ENCODE results near the gene GPRIN1.

GPRIN1 gene

GRCh38 chr5:176577312-176578176 lies 32.4 kb downstream of the GPRIN1 start:
- Histone ChIP-seq H3K36me3 (ENCODE audit: control insufficient read depth in 5 of 5, insufficient read depth in 5 of 5, low read length in 5 of 5) (no peaks in the 10 kb centered on the region), H3K4me3 (ENCODE audit: low read depth in 1 of 5, low read length in 5 of 5) (no peak overlapping the region), H3K9me3 (ENCODE audit: control insufficient read depth in 5 of 5, low read length in 5 of 5) (no peaks in the 10 kb centered on the region), H3K9ac (ENCODE audit: low read length in 5 of 5) (no peak overlapping the region), H3K27ac (ENCODE audit: low read depth, low read length) (no peak overlapping the region), H3K4me1 (ENCODE audit: control insufficient read depth in 5 of 5, insufficient read depth in 5 of 5, low read length in 5 of 5) (peaks cover 0 to 3% (median 0%) of the 10 kb centered on the region in 5 donors), H3K27me3 (ENCODE audit: control insufficient read depth in 5 of 5, insufficient read depth in 4 of 5, low read length in 5 of 5) (peaks cover 6 to 39% (median 13%) of the 10 kb centered on the region in 5 donors)

DNA sequence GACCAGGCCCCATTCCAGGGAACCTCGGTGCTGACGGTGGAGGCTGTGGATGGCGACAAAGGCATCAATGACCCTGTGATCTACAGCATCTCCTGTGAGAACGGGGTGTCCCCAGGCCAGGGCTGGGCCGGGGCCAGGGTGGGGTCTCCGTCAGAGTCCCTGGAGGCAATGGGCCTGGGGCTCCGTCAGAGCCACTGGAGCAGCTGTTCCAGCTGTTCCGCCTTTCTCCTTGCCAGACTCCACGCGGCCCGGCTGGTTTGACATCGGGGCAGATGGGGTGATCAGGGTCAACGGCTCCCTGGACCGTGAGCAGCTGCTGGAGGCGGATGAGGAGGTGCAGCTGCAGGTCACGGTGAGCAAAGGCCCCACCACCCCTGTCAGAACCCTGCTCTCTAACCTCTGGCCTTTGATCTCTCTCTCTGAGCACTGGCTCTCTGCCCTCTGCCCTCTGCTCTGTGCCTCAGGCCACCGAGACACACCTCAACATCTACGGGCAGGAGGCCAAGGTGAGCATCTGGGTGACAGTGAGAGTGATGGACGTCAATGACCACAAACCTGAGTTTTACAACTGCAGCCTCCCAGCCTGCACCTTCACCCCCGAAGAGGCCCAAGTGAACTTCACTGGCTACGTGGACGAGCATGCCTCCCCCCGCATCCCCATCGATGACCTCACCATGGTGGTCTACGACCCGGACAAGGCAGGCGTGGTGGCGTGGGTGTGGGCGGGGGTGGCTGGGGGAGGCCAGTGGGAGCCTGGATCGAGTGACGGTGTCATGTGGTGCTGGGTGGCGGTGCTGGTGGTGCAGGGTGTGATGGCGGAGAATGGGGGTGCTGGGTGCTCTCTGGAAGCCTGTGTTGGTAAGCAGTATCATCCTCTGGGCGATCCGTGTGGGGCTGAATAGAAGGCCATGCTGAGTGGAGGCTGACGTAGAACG lies 34.2 kb downstream of the GPRIN1 start:
- H3K27me3 ChIP-seq (ENCODE audit: control insufficient read depth in 5 of 5, insufficient read depth in 4 of 5, low read length in 5 of 5) = peaks cover 9 to 39% (median 15%) of the 10 kb centered on the region in 5 donors

DNA sequence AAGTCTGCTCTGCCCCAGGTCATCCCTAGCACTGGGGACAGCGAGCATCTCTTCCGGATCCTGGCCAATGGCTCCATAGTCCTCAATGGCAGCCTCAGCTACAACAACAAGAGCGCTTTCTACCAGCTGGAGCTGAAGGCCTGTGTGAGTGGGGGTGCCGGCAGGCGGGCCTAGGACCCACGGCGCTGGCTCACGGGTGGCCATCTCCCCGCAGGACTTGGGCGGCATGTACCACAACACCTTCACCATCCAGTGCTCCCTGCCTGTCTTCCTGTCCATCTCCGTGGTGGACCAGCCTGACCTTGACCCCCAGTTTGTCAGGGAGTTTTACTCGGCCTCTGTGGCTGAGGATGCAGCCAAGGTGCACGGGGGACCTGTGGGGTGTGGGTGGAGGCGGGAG lies 34.9 kb downstream of the GPRIN1 start:
- no peak overlapping the region for H3K9ac ChIP-seq (ENCODE audit: low read length in 5 of 5)
- peaks cover 9 to 39% (median 15%) of the 10 kb centered on the region in 5 donors for H3K27me3 ChIP-seq (ENCODE audit: control insufficient read depth in 5 of 5, insufficient read depth in 4 of 5, low read length in 5 of 5)
- H3K36me3 ChIP-seq (ENCODE audit: control insufficient read depth in 5 of 5, insufficient read depth in 5 of 5, low read length in 5 of 5) = no peaks in the 10 kb centered on the region
- no peak overlapping the region for H3K27ac ChIP-seq (ENCODE audit: low read depth, low read length)
- H3K4me1 ChIP-seq (ENCODE audit: control insufficient read depth in 5 of 5, insufficient read depth in 5 of 5, low read length in 5 of 5) = peaks cover 0 to 3% (median 0%) of the 10 kb centered on the region in 5 donors
- H3K9me3 ChIP-seq (ENCODE audit: control insufficient read depth in 5 of 5, low read length in 5 of 5) = no peaks in the 10 kb centered on the region
- H3K4me3 ChIP-seq (ENCODE audit: low read depth in 1 of 5, low read length in 5 of 5) = no peak overlapping the region

More for the DNA sequence above, 34.2 kb downstream of the GPRIN1 start:
- no peaks in the 10 kb centered on the region for H3K36me3 ChIP-seq (ENCODE audit: control insufficient read depth in 5 of 5, insufficient read depth in 5 of 5, low read length in 5 of 5)
- H3K4me3 ChIP-seq (ENCODE audit: low read depth in 1 of 5, low read length in 5 of 5) = no peak overlapping the region
- peaks cover 0 to 3% (median 0%) of the 10 kb centered on the region in 5 donors for H3K4me1 ChIP-seq (ENCODE audit: control insufficient read depth in 5 of 5, insufficient read depth in 5 of 5, low read length in 5 of 5)
- H3K9me3 ChIP-seq (ENCODE audit: control insufficient read depth in 5 of 5, low read length in 5 of 5) = no peaks in the 10 kb centered on the region
- H3K9ac ChIP-seq (ENCODE audit: low read length in 5 of 5) = no peak overlapping the region
- H3K27ac ChIP-seq (ENCODE audit: low read depth, low read length) = no peak overlapping the region

GRCh38 chr5:176574297-176574591 lies 35.7 kb downstream of the GPRIN1 start:
- Histone ChIP-seq H3K4me1 (ENCODE audit: control insufficient read depth in 5 of 5, insufficient read depth in 5 of 5, low read length in 5 of 5) (peaks cover 0 to 3% (median 0%) of the 10 kb centered on the region in 5 donors), H3K36me3 (ENCODE audit: control insufficient read depth in 5 of 5, insufficient read depth in 5 of 5, low read length in 5 of 5) (no peaks in the 10 kb centered on the region), H3K9me3 (ENCODE audit: control insufficient read depth in 5 of 5, low read length in 5 of 5) (no peaks in the 10 kb centered on the region), H3K27ac (ENCODE audit: low read depth, low read length) (no peak overlapping the region), H3K4me3 (ENCODE audit: low read depth in 1 of 5, low read length in 5 of 5) (no peak overlapping the region), H3K9ac (ENCODE audit: low read length in 5 of 5) (no peak overlapping the region), H3K27me3 (ENCODE audit: control insufficient read depth in 5 of 5, insufficient read depth in 4 of 5, low read length in 5 of 5) (peaks cover 9 to 39% (median 15%) of the 10 kb centered on the region in 5 donors)

- Histone ChIP-seq H3K4me1 (ENCODE audit: control insufficient read depth in 5 of 5, insufficient read depth in 5 of 5, low read length in 5 of 5) (peaks cover 0 to 3% (median 0%) of the 10 kb centered on the region in 5 donors), H3K9me3 (ENCODE audit: control insufficient read depth in 5 of 5, low read length in 5 of 5) (no peaks in the 10 kb centered on the region), H3K36me3 (ENCODE audit: control insufficient read depth in 5 of 5, insufficient read depth in 5 of 5, low read length in 5 of 5) (no peaks in the 10 kb centered on the region), H3K27ac (ENCODE audit: low read depth, low read length) (no peak overlapping the region), H3K27me3 (ENCODE audit: control insufficient read depth in 5 of 5, insufficient read depth in 4 of 5, low read length in 5 of 5) (peaks cover 9 to 39% (median 15%) of the 10 kb centered on the region in 5 donors), H3K9ac (ENCODE audit: low read length in 5 of 5) (no peak overlapping the region), H3K4me3 (ENCODE audit: low read depth in 1 of 5, low read length in 5 of 5) (no peak overlapping the region)
These were observed 36.2 kb downstream of the GPRIN1 start for GRCh38 chr5:176573564-176574296.

- peaks cover 0 to 4% (median 0%) of the 10 kb centered on the region in 5 donors for H3K9me3 ChIP-seq (ENCODE audit: control insufficient read depth in 5 of 5, low read length in 5 of 5)
- H3K27me3 ChIP-seq (ENCODE audit: control insufficient read depth in 5 of 5, insufficient read depth in 4 of 5, low read length in 5 of 5) = peaks cover 16 to 34% (median 25%) of the 10 kb centered on the region in 5 donors
- no peak overlapping the region for H3K9ac ChIP-seq (ENCODE audit: low read length in 5 of 5)
- H3K4me1 ChIP-seq (ENCODE audit: control insufficient read depth in 5 of 5, insufficient read depth in 5 of 5, low read length in 5 of 5) = peaks cover 0 to 3% (median 0%) of the 10 kb centered on the region in 5 donors
- no peaks in the 10 kb centered on the region for H3K36me3 ChIP-seq (ENCODE audit: control insufficient read depth in 5 of 5, insufficient read depth in 5 of 5, low read length in 5 of 5)
- H3K4me3 ChIP-seq (ENCODE audit: low read depth in 1 of 5, low read length in 5 of 5) = no peak overlapping the region
- no peak overlapping the region for H3K27ac ChIP-seq (ENCODE audit: low read depth, low read length)
These were observed 39.9 kb downstream of the GPRIN1 start for GRCh38 chr5:176570044-176570443.

GRCh38 chr5:176568657-176569056 lies 41.3 kb downstream of the GPRIN1 start:
- Histone ChIP-seq H3K9ac (ENCODE audit: low read length in 5 of 5) (no peak overlapping the region), H3K4me3 (ENCODE audit: low read depth in 1 of 5, low read length in 5 of 5) (no peak overlapping the region), H3K4me1 (ENCODE audit: control insufficient read depth in 5 of 5, insufficient read depth in 5 of 5, low read length in 5 of 5) (no peaks in the 10 kb centered on the region), H3K36me3 (ENCODE audit: control insufficient read depth in 5 of 5, insufficient read depth in 5 of 5, low read length in 5 of 5) (no peaks in the 10 kb centered on the region), H3K9me3 (ENCODE audit: control insufficient read depth in 5 of 5, low read length in 5 of 5) (peaks cover 0 to 4% (median 0%) of the 10 kb centered on the region in 5 donors), H3K27me3 (ENCODE audit: control insufficient read depth in 5 of 5, insufficient read depth in 4 of 5, low read length in 5 of 5) (peaks cover 13 to 29% (median 17%) of the 10 kb centered on the region in 5 donors), H3K27ac (ENCODE audit: low read depth, low read length) (no peak overlapping the region)

DNA sequence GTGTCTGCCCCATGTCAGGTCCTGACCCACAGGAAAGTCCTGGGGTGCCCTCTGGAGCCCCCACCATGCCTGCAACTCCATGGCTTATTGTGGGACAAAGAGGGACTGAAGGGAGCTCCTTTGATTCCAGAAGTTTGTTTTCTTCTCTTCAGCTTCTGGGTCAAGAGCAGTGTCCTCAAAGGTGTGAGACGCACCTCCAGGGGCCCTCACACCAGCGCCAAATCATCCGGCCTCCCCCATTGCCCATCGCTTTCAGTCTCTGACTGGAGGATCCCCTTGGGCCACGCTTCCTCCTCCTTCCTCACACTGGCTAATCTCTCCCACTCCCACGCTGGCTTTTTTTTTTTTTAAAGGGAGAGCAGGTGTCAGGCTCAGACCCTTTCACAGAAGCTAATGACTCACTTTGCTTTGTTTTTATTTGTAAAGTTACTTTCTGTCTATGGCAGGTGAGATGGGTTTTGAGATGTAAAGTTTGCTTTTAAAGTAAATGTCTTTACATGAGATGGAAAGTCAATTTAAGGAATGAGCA lies 44.1 kb downstream of the GPRIN1 start:
- Histone ChIP-seq H3K36me3 (ENCODE audit: control insufficient read depth in 5 of 5, insufficient read depth in 5 of 5, low read length in 5 of 5) (no peaks in the 10 kb centered on the region), H3K27me3 (ENCODE audit: control insufficient read depth in 5 of 5, insufficient read depth in 4 of 5, low read length in 5 of 5) (peaks cover 14 to 32% (median 17%) of the 10 kb centered on the region in 5 donors), H3K9me3 (ENCODE audit: control insufficient read depth in 5 of 5, low read length in 5 of 5) (peaks cover 0 to 4% (median 0%) of the 10 kb centered on the region in 5 donors)

DNA sequence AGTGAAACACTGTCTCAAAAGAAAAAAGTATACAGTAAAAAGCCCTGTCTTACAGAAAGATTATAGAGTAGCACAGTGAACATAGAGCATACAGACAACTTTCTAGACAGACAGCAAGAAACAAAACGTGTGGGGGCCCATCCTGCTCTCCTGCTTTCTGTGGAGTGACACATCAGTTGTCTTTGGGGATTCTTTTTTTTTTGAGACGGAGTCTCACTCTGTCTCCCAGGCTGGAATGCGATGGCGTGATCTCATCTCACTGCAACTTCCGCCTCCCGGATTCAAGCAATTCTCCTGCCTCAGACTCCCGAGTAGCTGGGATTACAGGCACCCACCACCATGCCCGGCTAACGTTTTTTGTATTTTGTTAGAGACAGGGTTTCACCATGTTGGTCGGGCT lies 46.0 kb downstream of the GPRIN1 start:
- H3K36me3 ChIP-seq (ENCODE audit: control insufficient read depth in 5 of 5, insufficient read depth in 5 of 5, low read length in 5 of 5) = no peaks in the 10 kb centered on the region
- no peak overlapping the region for H3K4me3 ChIP-seq (ENCODE audit: low read depth in 1 of 5, low read length in 5 of 5)
- no peak overlapping the region for H3K27ac ChIP-seq (ENCODE audit: low read depth, low read length)
- H3K9me3 ChIP-seq (ENCODE audit: control insufficient read depth in 5 of 5, low read length in 5 of 5) = peaks cover 0 to 7% (median 0%) of the 10 kb centered on the region in 5 donors
- no peak overlapping the region for H3K9ac ChIP-seq (ENCODE audit: low read length in 5 of 5)
- no peaks in the 10 kb centered on the region for H3K4me1 ChIP-seq (ENCODE audit: control insufficient read depth in 5 of 5, insufficient read depth in 5 of 5, low read length in 5 of 5)
- peaks cover 13 to 32% (median 19%) of the 10 kb centered on the region in 5 donors for H3K27me3 ChIP-seq (ENCODE audit: control insufficient read depth in 5 of 5, insufficient read depth in 4 of 5, low read length in 5 of 5)

More for the DNA sequence above, 44.1 kb downstream of the GPRIN1 start:
- Histone ChIP-seq H3K9ac (ENCODE audit: low read length in 5 of 5) (no peak overlapping the region), H3K4me1 (ENCODE audit: control insufficient read depth in 5 of 5, insufficient read depth in 5 of 5, low read length in 5 of 5) (no peaks in the 10 kb centered on the region), H3K27ac (ENCODE audit: low read depth, low read length) (no peak overlapping the region), H3K4me3 (ENCODE audit: low read depth in 1 of 5, low read length in 5 of 5) (no peak overlapping the region)
